Spleen (tissue), 11 donors: Measurements from ENCODE around the gene RRAD. TPM values are rescaled to one million over a fixed set of nuclear protein-coding genes. Genes with fewer than 3 reads are reported as not detected.

Source experiments
- DNase-seq: peaks from one replicate; pipeline ENCODE4 v3.0.0-alpha.2; 2020
- H3K27ac ChIP-seq, 8 donors: fragments of 200-600 bp; sonication (generic) in 7 of 8; 1 replicate in 4 of 8; 2 replicates in 4 of 8; pipeline versions ENCODE4 v1.5.0 to v1.8.0; 2016 to 2021; ENCODE audit warnings: inconsistent platforms in 4 of 8, mild to moderate bottlenecking in 4 of 8, moderate library complexity in 1 of 8
- H3K27me3 ChIP-seq, 7 donors: fragments of 200-600 bp; sonication (generic) in 6 of 7; replicated peaks in 1 of 7; 1 replicate in 4 of 7; 2 replicates in 3 of 7; pipeline versions ENCODE4 v1.5.0 to v1.8.0; 2016 to 2021; ENCODE audit warnings: inconsistent platforms in 3 of 7, mild to moderate bottlenecking in 1 of 7
- H3K36me3 ChIP-seq, 6 donors: fragments of 200-600 bp; sonication (generic) in 5 of 6; 1 replicate in 4 of 6; 2 replicates in 2 of 6; pipeline versions ENCODE4 v1.5.0 to v1.8.0; 2016 to 2021; ENCODE audit warnings: inconsistent platforms in 2 of 6
- H3K4me1 ChIP-seq, 6 donors: fragments of 200-600 bp; sonication (generic) in 5 of 6; 1 replicate in 3 of 6; 2 replicates in 3 of 6; pipeline versions ENCODE4 v1.5.0 to v1.8.0; 2016 to 2021; ENCODE audit warnings: inconsistent platforms in 3 of 6
- H3K4me3 ChIP-seq, 8 donors: fragments of 200-600 bp; sonication (generic) in 7 of 8; 1 replicate in 4 of 8; 2 replicates in 4 of 8; pipeline versions ENCODE4 v1.5.0 to v1.8.0; 2016 to 2021; ENCODE audit warnings: inconsistent platforms in 4 of 8, mild to moderate bottlenecking in 4 of 8, moderate library complexity in 2 of 8
- H3K9me3 ChIP-seq, 8 donors: fragments of 200-600 bp; sonication (generic) in 7 of 8; 1 replicate in 4 of 8; 2 replicates in 4 of 8; pipeline versions ENCODE4 v1.5.0 to v1.8.0; 2016 to 2021; ENCODE audit warnings: inconsistent platforms in 4 of 8
- CTCF ChIP-seq, 11 experiments: fragments of 200-600 bp in 7 of 11; fragments of 450-650 bp in 4 of 11; sonication (generic) in 4 of 11; IDR thresholded peaks in 8 of 11; conservative IDR thresholded peaks in 3 of 11; 1 replicate in 7 of 11; 2 replicates in 4 of 11; pipeline versions ENCODE4 v1.4.0 to v1.8.0; 2016 to 2021; ENCODE audit warnings: antibody characterized with exemption in 11 of 11, inconsistent platforms in 4 of 11, mild to moderate bottlenecking in 1 of 11
- POLR2A ChIP-seq, 3 donors: fragments of 450-650 bp; IDR thresholded peaks; one replicate each; pipeline ENCODE4 v1.5.1; 2017; ENCODE audit warnings: antibody characterized with exemption in 3 of 3, mild to moderate bottlenecking in 1 of 3
- POLR2AphosphoS5 ChIP-seq, 3 donors: sonication (generic); formaldehyde crosslinking; IDR thresholded peaks; one replicate each; pipeline ENCODE4 v1.5.1; 2017; ENCODE audit warnings: antibody characterized with exemption in 3 of 3
- WGBS, 5 donors: extraction: QIAGEN DNeasy Blood & Tissue Kit in 3 of 5; methylation state at CpG; one replicate each; pipeline versions ENCODE4 v1.1.5 to v1.1.7; 2013 to 2018; 5-methylcytosine and 5-hydroxymethylcytosine counted together
- intact Hi-C: fragments of 100-400 bp; cut with DNase I; formaldehyde crosslinking; loops from one replicate; pipeline ENCODE4 v1.15.0; 2023; ENCODE audit warnings: low total_unique reads
- polyA plus RNA-seq, 3 donors: library from polyadenylated mRNA; stranded (reverse); fragments of 200-250 nt; gene quantifications; one replicate each; pipeline ENCODE4 v1.2.1, GENCODE V29; 2013
- total RNA-seq, 7 donors: library from RNA; depleted of rRNA in 3 of 7; stranded (reverse); fragments of >200 nt in 3 of 7; fragmentation: NEBNext Ultra II Directional in 4 of 7; extraction: Animal tissue kit (Norgen Biotek cat#: 25700) in 4 of 7; gene quantifications; one replicate each; pipeline versions ENCODE4 v1.1.0 to v1.2.1, GENCODE V29; 2016 to 2021
- donor health status: healthy with polysubstance abuse.
- donor health status: DM: no; HTN: no; CAD: no; lungs with moderate emphysema.
- donor health status: DM: no; HTN: no; CAD: no.
- donor health status: Bipolar disorder and iron deficiency.
- donor health status: healthy.
- donor health status: DM: no; HTN: no; CAD: no.
- donor health status: DM: yes; HTN: yes; CAD: no.

RRAD gene
- total and polyA plus RNA-seq, 10 donors, result 0.52 to 16.4 (median 1.9) TPM

GRCh38 chr16:66872943-66873684 is 52.2 kb downstream of the RRAD start:
- peaks cover 6 to 40% (median 24%) of the 10 kb centered on the region in 6 donors for H3K4me1 ChIP-seq
- WGBS, 5 donors, result 3 to 5% (median 4%) methylated on average over 25 to 39 of the region's 39 CpGs
- intact Hi-C loops, result no loop called here

GRCh38 chr16:66872559-66872942 is 52.8 kb downstream of the RRAD start:
- Histone ChIP-seq H3K4me3 (peak overlapping the region in 7 of 8 donors; percentile 23 to 64 (median 30)), H3K27me3 (no peaks in the 10 kb centered on the region), H3K9me3 (no peaks in the 10 kb centered on the region), H3K4me1 (peaks cover 6 to 41% (median 24%) of the 10 kb centered on the region in 6 donors), H3K27ac (peak overlapping the region in 6 of 8 donors; percentile 50 to 85 (median 78)), H3K36me3 (no peaks in the 10 kb centered on the region)
- WGBS, 5 donors, result 38 to 55% (median 47%) methylated on average over 4 of the region's 4 CpGs
- no peak for TF ChIP-seq POLR2A (IDR thresholded peaks at IDR 0.05)
- TF ChIP-seq POLR2AphosphoS5 (IDR thresholded peaks at IDR 0.05), result no peak
- TF ChIP-seq CTCF (IDR thresholded peaks at IDR 0.05 in 8 of 11, conservative IDR thresholded peaks at IDR 0.05 in 3 of 11), result no peak
- no peak for DNase-seq
- intact Hi-C loops, result no loop called here

More at GRCh38 chr16:66872943-66873684, 52.2 kb downstream of the RRAD start:
- peak overlapping the region; percentile 23 to 64 (median 30) for H3K4me3 ChIP-seq
- H3K27me3 ChIP-seq, result no peaks in the 10 kb centered on the region
- TF ChIP-seq POLR2A (IDR thresholded peaks at IDR 0.05) (no peak), CTCF (IDR thresholded peaks at IDR 0.05 in 8 of 11, conservative IDR thresholded peaks at IDR 0.05 in 3 of 11) (peak; percentile 90 to 99 (median 96)), POLR2AphosphoS5 (IDR thresholded peaks at IDR 0.05) (peak; percentile 77 to 87 (median 80))
- peak; percentile 98 for DNase-seq
- no peaks in the 10 kb centered on the region for H3K9me3 ChIP-seq
- H3K36me3 ChIP-seq, result no peaks in the 10 kb centered on the region
- peak overlapping the region in 7 of 8 donors; percentile 50 to 85 (median 77) for H3K27ac ChIP-seq

GRCh38 chr16:66871840-66872239 is 53.5 kb downstream of the RRAD start:
- TF ChIP-seq POLR2A (IDR thresholded peaks at IDR 0.05), result no peak
- TF ChIP-seq POLR2AphosphoS5 (IDR thresholded peaks at IDR 0.05), result no peak
- TF ChIP-seq CTCF (IDR thresholded peaks at IDR 0.05 in 8 of 11, conservative IDR thresholded peaks at IDR 0.05 in 3 of 11), result no peak
- Histone ChIP-seq H3K4me1 (peaks cover 6 to 42% (median 24%) of the 10 kb centered on the region in 6 donors), H3K27me3 (no peaks in the 10 kb centered on the region), H3K9me3 (no peaks in the 10 kb centered on the region), H3K4me3 (no peak overlapping the region), H3K36me3 (no peaks in the 10 kb centered on the region), H3K27ac (no peak overlapping the region)
- WGBS, 5 donors, result 63 to 88% (median 78%) methylated on average over 3 of the region's 3 CpGs
- intact Hi-C loops, result no loop called here
- DNase-seq, result no peak

Other genes starting within 250 kb of the RRAD start
- 10 to 100 TPM in 1 of 7 donors, 1 to 10 TPM in 6; 3.8 to 10.2 (median 7.4) TPM for gene CMTM4, start 228.8 kb downstream of the RRAD start, total RNA-seq
- gene CMTM4, start 228.8 kb downstream of the RRAD start, polyA plus RNA-seq, result 1 to 10 TPM in 2 of 3 donors, under 1 TPM in 1; 0.70 to 1.5 (median 1.1) TPM
- gene DYNC1LI2, start 173.9 kb downstream of the RRAD start, total RNA-seq, result 100 to 1,000 TPM in 5 of 7 donors, 10 to 100 TPM in 2; 77.7 to 132 (median 118) TPM
- gene DYNC1LI2, start 173.9 kb downstream of the RRAD start, polyA plus RNA-seq, result 10 to 100 TPM; 15.6 to 33.2 (median 24.5) TPM
- gene TERB1, start 124.0 kb downstream of the RRAD start, total RNA-seq, result under 1 TPM in 1 of 7 donors, not detected in 6; 0.41 TPM
- under 1 TPM in 1 of 3 donors, not detected in 2; 0.04 TPM for gene TERB1, start 124.0 kb downstream of the RRAD start, polyA plus RNA-seq
- 10 to 100 TPM; 32.4 to 51.4 (median 44.5) TPM for gene NAE1, start 94.6 kb downstream of the RRAD start, total RNA-seq
- gene NAE1, start 94.6 kb downstream of the RRAD start, polyA plus RNA-seq, result 10 to 100 TPM; 29.7 to 31.0 (median 29.9) TPM
- not detected for gene CA7, start 81.1 kb downstream of the RRAD start, total RNA-seq
- not detected for gene CA7, start 81.1 kb downstream of the RRAD start, polyA plus RNA-seq
- gene PDP2, start 45.0 kb downstream of the RRAD start, total RNA-seq, result 1 to 10 TPM; 3.8 to 9.6 (median 7.3) TPM
- 1 to 10 TPM; 1.0 to 1.5 (median 1.1) TPM for gene PDP2, start 45.0 kb downstream of the RRAD start, polyA plus RNA-seq
- gene CDH16, start 6.7 kb downstream of the RRAD start, total RNA-seq, result not detected
- gene CDH16, start 6.7 kb downstream of the RRAD start, polyA plus RNA-seq, result not detected
- gene CIAO2B, start 8.9 kb upstream of the RRAD start, total RNA-seq, result 10 to 100 TPM; 46.8 to 63.1 (median 55.8) TPM
- 100 to 1,000 TPM; 114 to 168 (median 148) TPM for gene CIAO2B, start 8.9 kb upstream of the RRAD start, polyA plus RNA-seq
- gene CES2, start 10.0 kb upstream of the RRAD start, total RNA-seq, result 10 to 100 TPM; 21.6 to 48.1 (median 34.8) TPM
- 10 to 100 TPM in 1 of 3 donors, 1 to 10 TPM in 2; 8.0 to 21.4 (median 8.5) TPM for gene CES2, start 10.0 kb upstream of the RRAD start, polyA plus RNA-seq
- 1 to 10 TPM in 1 of 7 donors, under 1 TPM in 5, not detected in 1; 0.23 to 1.3 (median 0.33) TPM for gene CES3, start 35.7 kb upstream of the RRAD start, total RNA-seq
- under 1 TPM; 0.27 to 0.80 (median 0.43) TPM for gene CES3, start 35.7 kb upstream of the RRAD start, polyA plus RNA-seq
- gene CES4A, start 63.1 kb upstream of the RRAD start, total RNA-seq, result 1 to 10 TPM; 5.0 to 9.1 (median 6.3) TPM
- 1 to 10 TPM; 5.3 to 9.9 (median 8.0) TPM for gene CES4A, start 63.1 kb upstream of the RRAD start, polyA plus RNA-seq
- 10 to 100 TPM; 55.8 to 80.4 (median 58.6) TPM for gene CBFB, start 103.6 kb upstream of the RRAD start, total RNA-seq
- gene CBFB, start 103.6 kb upstream of the RRAD start, polyA plus RNA-seq, result 10 to 100 TPM; 22.7 to 35.1 (median 29.1) TPM
- gene PHAF1, start 184.4 kb upstream of the RRAD start, total RNA-seq, result 10 to 100 TPM; 15.3 to 44.0 (median 19.8) TPM
- gene PHAF1, start 184.4 kb upstream of the RRAD start, polyA plus RNA-seq, result 10 to 100 TPM in 1 of 3 donors, 1 to 10 TPM in 2; 5.5 to 10.3 (median 9.9) TPM
- 10 to 100 TPM in 4 of 7 donors, 1 to 10 TPM in 3; 6.1 to 15.3 (median 10.1) TPM for gene B3GNT9, start 225.5 kb upstream of the RRAD start, total RNA-seq
- 1 to 10 TPM; 2.0 to 6.6 (median 3.0) TPM for gene B3GNT9, start 225.5 kb upstream of the RRAD start, polyA plus RNA-seq
- 10 to 100 TPM; 29.2 to 39.3 (median 31.1) TPM for gene TRADD, start 234.4 kb upstream of the RRAD start, total RNA-seq
- 10 to 100 TPM; 27.5 to 42.2 (median 35.3) TPM for gene TRADD, start 234.4 kb upstream of the RRAD start, polyA plus RNA-seq
- gene FBXL8, start 234.4 kb upstream of the RRAD start, total RNA-seq, result 10 to 100 TPM in 6 of 7 donors, 1 to 10 TPM in 1; 8.4 to 29.9 (median 13.2) TPM
- gene FBXL8, start 234.4 kb upstream of the RRAD start, polyA plus RNA-seq, result 10 to 100 TPM in 1 of 3 donors, 1 to 10 TPM in 2; 6.0 to 11.2 (median 6.0) TPM
- gene HSF4, start 239.2 kb upstream of the RRAD start, total RNA-seq, result 10 to 100 TPM; 11.5 to 43.7 (median 23.3) TPM
- gene HSF4, start 239.2 kb upstream of the RRAD start, polyA plus RNA-seq, result 10 to 100 TPM; 16.1 to 24.0 (median 16.7) TPM
- gene NOL3, start 245.0 kb upstream of the RRAD start, total RNA-seq, result 10 to 100 TPM in 6 of 7 donors, 1 to 10 TPM in 1; 8.2 to 14.2 (median 13.6) TPM
- 10 to 100 TPM in 2 of 3 donors, 1 to 10 TPM in 1; 8.7 to 12.0 (median 10.8) TPM for gene NOL3, start 245.0 kb upstream of the RRAD start, polyA plus RNA-seq